Measurements from ENCODE around the gene ADAMTS17.

ADAMTS17 gene

GRCh38 chr15:100221471-100222348 is 120.1 kb downstream of the ADAMTS17 start:
- no peak for TF ChIP-seq CTCF (IDR thresholded peaks at IDR 0.05; ENCODE audit: low read depth, low read length)
- no peak overlapping the region for H3K4me3 ChIP-seq (ENCODE audit: low read depth, low read length)

GRCh38 chr15:100220058-100220768 is 121.6 kb downstream of the ADAMTS17 start:
- no peak for TF ChIP-seq CTCF (IDR thresholded peaks at IDR 0.05; ENCODE audit: low read depth, low read length)
- no peak overlapping the region for H3K4me3 ChIP-seq (ENCODE audit: low read depth, low read length)

GRCh38 chr15:100218434-100218833 is 123.3 kb downstream of the ADAMTS17 start:
- no peak for TF ChIP-seq CTCF (IDR thresholded peaks at IDR 0.05; ENCODE audit: low read depth, low read length)
- no peak overlapping the region for H3K4me3 ChIP-seq (ENCODE audit: low read depth, low read length)

GRCh38 chr15:100216182-100216581 is 125.6 kb downstream of the ADAMTS17 start:
- no peak for TF ChIP-seq CTCF (IDR thresholded peaks at IDR 0.05; ENCODE audit: low read depth, low read length)
- H3K4me3 ChIP-seq (ENCODE audit: low read depth, low read length) = no peak overlapping the region

GRCh38 chr15:100215843-100216169 is 126.0 kb downstream of the ADAMTS17 start:
- no peak for TF ChIP-seq CTCF (IDR thresholded peaks at IDR 0.05; ENCODE audit: low read depth, low read length)

GRCh38 chr15:100215031-100215842 is 126.5 kb downstream of the ADAMTS17 start:
- no peak for TF ChIP-seq CTCF (IDR thresholded peaks at IDR 0.05; ENCODE audit: low read depth, low read length)
- no peak overlapping the region for H3K4me3 ChIP-seq (ENCODE audit: low read depth, low read length)

More at GRCh38 chr15:100215843-100216169, 126.0 kb downstream of the ADAMTS17 start:
- no peak overlapping the region for H3K4me3 ChIP-seq (ENCODE audit: low read depth, low read length)
